Kidney (tissue), 22 donors: ENCODE results near the gene SEMA3D. TPM values are rescaled to one million over a fixed set of nuclear protein-coding genes. Genes with fewer than 3 reads are reported as not detected.

Experiments
- DNase-seq, 5 donors: peaks; one replicate each; pipeline ENCODE4 v3.0.0-alpha.2; 2013 to 2020
- FAIRE-seq: peaks from 2 replicates; lab custom pipeline; 2012; peaks lifted over from hg19 to GRCh38; lab: Jason Lieb, UNC
- H3K27ac ChIP-seq, 2 donors: one replicate each; pipeline ENCODE4 v1.7.0; 2013; ENCODE audit warnings: low read depth in 2 of 2, low read length in 2 of 2, inconsistent platforms in 1 of 2
- H3K27me3 ChIP-seq: one replicate; pipeline ENCODE4 v1.7.1; 2013; ENCODE audit warnings: low read length, inconsistent platforms; ENCODE audit not compliant: control insufficient read depth, insufficient read depth
- H3K36me3 ChIP-seq, 3 donors: one replicate each; pipeline versions ENCODE4 v1.7.0 to v1.7.1; 2013; ENCODE audit warnings: low read length in 3 of 3, control low read depth in 1 of 3, inconsistent platforms in 1 of 3; ENCODE audit not compliant: insufficient read depth in 3 of 3, control insufficient read depth in 2 of 3
- H3K4me1 ChIP-seq, 3 donors: one replicate each; pipeline versions ENCODE4 v1.7.0 to v1.7.1; 2013; ENCODE audit warnings: low read length in 3 of 3, inconsistent platforms in 1 of 3, low read depth in 1 of 3; ENCODE audit not compliant: control insufficient read depth in 2 of 3, insufficient read depth in 2 of 3
- H3K4me3 ChIP-seq, 3 donors: one replicate each; pipeline versions ENCODE4 v1.7.0 to v1.8.1; 2013; ENCODE audit warnings: low read length in 3 of 3, control low read depth in 1 of 3, inconsistent platforms in 1 of 3
- H3K9ac ChIP-seq, 3 donors: one replicate each; pipeline versions ENCODE4 v1.7.0 to v1.7.1; 2013; ENCODE audit warnings: low read length in 3 of 3, control low read depth in 1 of 3, inconsistent platforms in 1 of 3
- H3K9me3 ChIP-seq, 3 donors: one replicate each; pipeline versions ENCODE4 v1.7.0 to v1.7.1; 2013; ENCODE audit warnings: low read length in 3 of 3, control low read depth in 1 of 3, inconsistent platforms in 1 of 3; ENCODE audit not compliant: control insufficient read depth in 2 of 3, insufficient read depth in 1 of 3
- CTCF ChIP-seq: IDR thresholded peaks from 3 replicates; pipeline ENCODE4 v1.5.1; 2012; ENCODE audit warnings: mild to moderate bottlenecking, moderate library complexity, borderline replicate concordance; ENCODE audit not compliant: insufficient read depth; ENCODE audit errors: extremely low read depth
- intact Hi-C: fragments of 100-400 bp; cut with DNase I; formaldehyde crosslinking; loops from one replicate; pipeline ENCODE4 v1.11.1; 2022
- long read RNA-seq, 10 donors: library from polyadenylated mRNA in 1 of 10; unstranded in 1 of 10; transcript quantifications; one replicate each; pipeline ENCODE4 v2.0.0 and lab custom pipeline, GENCODE V29; 2021 to 2026
- polyA plus RNA-seq: library from polyadenylated mRNA; stranded (reverse); fragments of 350-450 nt; fragmentation: Illumina TruSeq; extraction: RNeasy Lipid Tissue Mini Kit (QIAGEN cat#74804); gene quantifications from one replicate; pipeline ENCODE4 v1.2.3, GENCODE V29; 2014; ENCODE audit warnings: low read depth, low replicate concordance; ENCODE audit not compliant: insufficient read depth
- total RNA-seq: library from RNA; stranded (reverse); fragmentation: NEBNext Ultra II Directional; extraction: Animal tissue kit (Norgen Biotek cat#: 25700); gene quantifications from one replicate; pipeline ENCODE4 v1.2.1, GENCODE V29; 2021
- donor health status: control.
- donor health status: control.
- donor health status: control.
- donor health status: control.
- donor health status: control.
- donor health status: DM: yes; HTN: yes; CAD: no.
- donor health status: Normal renal cell carcinoma (clear cell type).

The SEMA3D gene
- 17.5 TPM for total RNA-seq
- polyA plus RNA-seq = 0.82 TPM
- long read RNA-seq, donor 1 = 0 reads
- long read RNA-seq, donor 2 = 0 reads
- long read RNA-seq, donor 3 = 0 reads
- long read RNA-seq, donor 4 = 0 reads
- long read RNA-seq, donor 5 = 0 reads
- long read RNA-seq, donor 6 = 0 reads
- long read RNA-seq, donor 7 = 0 reads
- long read RNA-seq, donor 8 = 0 reads
- long read RNA-seq, donor 9, full-length matches to known transcripts = 1 of 1 reads
- long read RNA-seq, donor 9, partial matches to known transcripts = 0 of 1 reads
- long read RNA-seq, donor 9, other reads (novel, unspliced or antisense) = 0 of 1 reads
- long read RNA-seq, donor 10 = 0 reads

- Histone ChIP-seq H3K4me3 (peak within 1 kb of the TSS; percentile 74 to 82 (median 81)), H3K4me1 (peaks cover 0 to 13% (median 0%) of the 10 kb centered on the region in 3 donors), H3K9ac (peak within 1 kb of the TSS; percentile 42 to 78 (median 66)), H3K9me3 (no peaks in the 10 kb centered on the region), H3K27me3 (no peaks in the 10 kb centered on the region), H3K27ac (peak within 1 kb of the TSS; percentile 30 to 59), H3K36me3 (no peaks in the 10 kb centered on the region)
- DNase-seq (peak; percentile 86 to 95 (median 93)), FAIRE-seq (no peak)
- peak; percentile 76 for TF ChIP-seq CTCF
- intact Hi-C loops = no loop called here
Observed at GRCh38 chr7:85186521-85187241, at the start of gene SEMA3D. SEMA3D (minus strand) TSS chr7:85187056; CDS start chr7:85121891, 65,165 bp downstream.

- no peaks in the 10 kb centered on the region for H3K27me3 ChIP-seq
- H3K4me1 ChIP-seq = no peaks in the 10 kb centered on the region
- H3K9me3 ChIP-seq = no peaks in the 10 kb centered on the region
- FAIRE-seq (no peak), DNase-seq (peak in 2 of 5 donors; percentile 13 to 28)
- intact Hi-C loops = no loop called here
- TF ChIP-seq CTCF = no peak
- H3K9ac ChIP-seq = no peak overlapping the region
- H3K4me3 ChIP-seq = no peak overlapping the region
- H3K27ac ChIP-seq = no peak overlapping the region
- H3K36me3 ChIP-seq = no peaks in the 10 kb centered on the region
Observed at GRCh38 chr7:85234730-85235129, 47.9 kb upstream of the SEMA3D start.

GRCh38 chr7:85232068-85232467, 45.2 kb upstream of the SEMA3D start:
- Histone ChIP-seq H3K4me3 (no peak overlapping the region), H3K27ac (no peak overlapping the region), H3K9ac (no peak overlapping the region), H3K36me3 (no peaks in the 10 kb centered on the region), H3K4me1 (no peaks in the 10 kb centered on the region), H3K27me3 (no peaks in the 10 kb centered on the region), H3K9me3 (no peaks in the 10 kb centered on the region)
- no peak for TF ChIP-seq CTCF
- intact Hi-C loops = no loop called here
- DNase-seq (no peak), FAIRE-seq (no peak)
